Raji (cell line): ENCODE results near the gene TAS2R60.

Source experiments
- POLR2A ChIP-seq: IDR thresholded peaks from 2 replicates; pipeline ENCODE4 v1.6.1; 2011; ENCODE audit warnings: low read depth, low read length, control low read depth; ENCODE audit not compliant: insufficient read depth

The TAS2R60 gene

DNA sequence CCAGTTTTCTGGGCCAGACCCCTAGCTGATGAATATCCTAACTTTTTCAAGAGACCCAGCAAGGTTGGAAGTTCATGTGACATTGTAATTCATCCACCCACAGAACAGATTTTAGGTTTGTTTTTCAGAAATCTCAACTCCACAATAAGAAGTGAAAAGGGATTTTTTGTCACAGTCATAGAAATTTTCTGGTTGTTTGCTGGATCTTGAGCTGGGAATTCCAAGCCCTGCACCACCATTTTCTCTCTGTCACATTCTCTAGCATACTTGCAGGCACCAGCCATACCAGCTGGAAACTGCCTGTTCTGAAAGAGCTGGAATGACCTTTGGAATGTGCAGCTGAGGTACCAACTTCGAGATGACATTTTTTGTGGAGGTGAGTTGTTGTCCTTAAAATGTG lies 8.5 kb downstream of the TAS2R60 start:
- TF ChIP-seq POLR2A = no peak

DNA sequence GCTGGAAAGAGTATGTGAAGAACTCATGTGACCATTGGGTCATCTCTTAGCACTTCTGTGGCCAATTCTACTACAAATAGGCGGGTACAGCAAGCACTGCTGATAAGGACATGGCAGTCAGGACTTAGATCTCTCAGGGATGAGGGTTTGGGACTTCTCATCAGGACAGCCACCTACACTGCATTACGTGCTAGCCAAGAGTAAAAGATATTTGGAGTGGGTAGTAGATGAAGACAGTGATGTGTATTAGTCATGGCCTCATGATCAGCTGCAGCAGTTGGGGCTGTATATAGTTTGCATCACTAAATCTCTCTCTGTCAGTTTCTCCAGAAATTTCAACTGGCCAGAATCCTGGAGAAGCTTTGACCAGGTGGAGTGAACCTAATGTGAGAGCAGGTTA lies 9.2 kb downstream of the TAS2R60 start:
- TF ChIP-seq POLR2A = no peak

DNA sequence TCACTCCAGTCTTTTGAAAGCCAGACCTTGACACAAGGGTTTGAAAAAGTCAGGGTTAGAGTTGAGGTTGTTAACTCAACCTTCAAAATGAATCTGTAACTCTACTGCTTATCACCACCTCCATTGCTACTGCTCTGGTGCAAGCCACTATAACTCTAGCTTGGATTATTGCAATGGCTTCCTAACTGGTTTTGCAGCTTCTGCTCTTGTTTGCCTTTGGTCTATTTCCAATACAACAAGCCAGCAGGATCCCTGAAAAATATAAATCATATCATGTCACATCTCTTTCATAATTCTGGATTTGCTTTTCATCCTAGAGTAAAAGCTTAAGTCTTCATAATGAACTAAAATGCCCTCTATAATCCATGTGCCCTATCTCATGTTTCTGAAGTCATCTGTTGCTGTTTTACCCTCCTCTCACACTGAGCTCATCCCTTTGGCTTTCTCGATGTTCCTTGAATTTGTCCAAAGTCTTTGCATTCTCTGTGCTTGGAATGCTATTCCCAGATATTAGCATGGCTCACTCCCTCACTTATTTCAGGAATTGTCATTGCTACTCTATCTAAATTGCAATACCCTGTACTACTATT lies 10.9 kb downstream of the TAS2R60 start:
- no peak for TF ChIP-seq POLR2A

DNA sequence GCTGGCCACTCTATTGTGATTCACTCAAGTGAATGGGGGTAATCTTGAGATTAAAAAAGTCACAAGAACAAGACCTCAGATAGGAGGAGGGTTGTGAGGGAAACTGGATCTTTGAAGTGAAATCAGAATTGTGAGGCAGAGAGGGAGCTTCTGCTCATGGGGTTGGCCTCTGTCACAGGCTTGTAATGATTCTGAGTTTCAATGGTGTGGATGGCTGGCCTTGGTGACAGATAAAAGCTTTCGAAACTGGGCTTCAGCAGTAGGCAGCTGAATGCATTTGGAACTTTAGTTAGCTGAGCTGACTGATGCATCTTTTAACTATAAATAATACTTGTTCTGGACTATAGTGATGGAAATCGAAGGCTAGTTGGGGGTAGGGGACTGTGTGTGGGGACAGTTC lies 12.2 kb downstream of the TAS2R60 start:
- no peak for TF ChIP-seq POLR2A

DNA sequence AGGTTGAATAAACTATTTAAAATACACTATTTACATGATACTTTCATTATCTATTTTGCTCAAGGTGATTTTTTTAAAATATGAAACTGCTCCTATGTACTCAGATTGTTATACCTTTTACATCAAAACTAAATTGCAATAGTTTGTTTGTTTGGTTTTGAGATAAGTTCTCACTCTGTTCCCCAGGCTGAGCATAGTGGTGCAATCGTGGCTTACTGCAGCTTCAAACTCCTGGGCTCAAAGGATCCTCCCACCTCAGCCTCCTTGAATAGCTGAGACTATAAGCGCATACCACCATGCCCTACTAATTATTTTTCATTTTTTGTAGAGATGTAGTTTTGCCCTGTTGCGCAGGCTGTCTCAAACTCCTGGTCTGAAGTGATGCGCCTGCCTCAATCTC lies 12.7 kb downstream of the TAS2R60 start:
- no peak for TF ChIP-seq POLR2A

DNA sequence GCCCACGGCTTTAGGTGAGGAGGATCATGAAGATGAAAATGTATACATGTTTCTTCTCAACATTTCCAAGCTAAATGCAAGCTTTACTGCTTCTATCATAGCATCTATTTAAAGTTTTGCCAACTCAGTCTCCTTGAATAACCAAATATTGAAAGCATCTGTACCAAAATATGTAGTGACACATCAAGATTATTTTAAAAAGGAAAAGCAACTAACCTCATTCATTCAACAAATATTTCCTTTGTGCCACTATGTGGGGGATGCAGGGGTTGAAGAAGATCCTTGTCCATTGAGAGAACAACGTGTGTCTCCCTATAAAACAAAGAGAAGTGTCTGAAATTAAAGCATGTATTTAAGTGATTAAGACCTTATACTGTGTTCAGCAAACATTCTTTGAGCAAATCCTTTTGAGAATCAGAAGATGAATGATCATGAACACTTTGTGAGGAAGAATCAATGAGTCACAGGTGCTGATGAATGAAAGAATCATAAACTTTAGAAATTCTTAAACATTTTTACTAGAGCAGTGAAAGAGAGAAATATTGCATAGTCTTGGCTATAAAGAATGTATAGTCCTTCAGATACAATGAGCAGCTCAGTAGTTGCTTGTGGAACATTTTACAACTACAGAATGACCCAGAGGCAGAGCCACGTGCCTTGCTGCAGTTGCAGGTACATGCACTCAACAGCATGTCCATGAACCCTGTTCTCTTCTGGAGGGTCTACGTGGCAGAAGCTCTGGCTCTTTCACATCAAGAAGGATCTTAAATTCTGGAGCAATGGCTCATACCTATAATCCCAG lies 13.9 kb downstream of the TAS2R60 start:
- TF ChIP-seq POLR2A = no peak

DNA sequence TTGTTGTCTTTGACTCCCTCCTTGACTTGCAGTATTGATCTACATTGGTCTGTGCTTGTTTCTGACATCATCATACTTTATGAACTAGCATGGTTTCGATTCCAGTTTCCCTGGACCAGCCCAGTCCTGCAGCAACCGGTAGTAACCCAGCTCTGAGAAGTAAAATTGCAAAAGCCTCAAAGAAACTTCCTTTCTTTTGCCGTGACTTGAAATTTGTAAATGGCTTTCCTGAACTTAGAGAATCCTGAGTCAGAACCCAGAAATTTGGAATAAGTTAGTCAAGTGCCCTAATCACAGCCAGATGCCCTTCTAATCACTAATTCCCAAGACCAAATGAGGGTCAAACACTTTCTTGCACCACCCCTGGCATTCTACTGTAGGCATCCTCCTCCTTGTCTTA lies 15.0 kb downstream of the TAS2R60 start:
- TF ChIP-seq POLR2A = no peak

DNA sequence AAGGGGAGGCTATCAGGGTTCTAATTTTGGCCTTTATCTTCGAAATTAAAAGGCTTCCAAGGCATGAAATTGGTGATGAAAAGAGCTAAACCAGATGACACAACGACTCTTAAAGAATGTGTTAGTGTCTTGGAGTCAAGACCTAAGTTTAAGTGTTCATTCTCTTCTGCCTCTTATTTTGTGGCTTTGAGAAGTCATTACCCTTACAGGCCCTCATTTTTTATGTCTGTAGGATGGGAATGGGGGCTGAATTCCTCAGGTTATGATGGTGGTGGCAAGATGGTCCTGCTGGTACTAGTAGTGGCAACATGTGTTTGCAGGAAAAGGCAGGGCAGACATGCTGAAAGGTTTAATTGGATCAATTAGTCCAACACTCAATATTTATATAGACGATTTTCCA lies 15.4 kb downstream of the TAS2R60 start:
- TF ChIP-seq POLR2A = no peak

DNA sequence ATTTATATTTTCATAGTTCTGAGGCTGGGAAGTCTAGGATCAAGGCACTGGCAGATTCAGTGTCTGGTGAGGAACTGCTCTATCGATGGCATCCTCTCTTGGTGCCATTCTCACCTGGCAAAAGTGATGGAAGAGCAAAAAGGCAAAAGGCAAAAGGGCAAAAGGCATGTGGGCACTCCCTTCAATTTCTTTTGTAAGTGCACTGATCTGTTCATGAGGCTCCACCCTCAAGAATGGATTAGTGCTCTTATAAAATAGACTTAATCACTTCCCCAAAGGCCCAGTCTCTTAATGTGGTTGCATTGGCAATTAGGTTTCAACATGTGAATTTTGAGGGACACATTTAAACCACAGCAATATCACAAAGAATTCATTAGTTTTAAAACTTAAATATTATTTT lies 16.1 kb downstream of the TAS2R60 start:
- TF ChIP-seq POLR2A = no peak

DNA sequence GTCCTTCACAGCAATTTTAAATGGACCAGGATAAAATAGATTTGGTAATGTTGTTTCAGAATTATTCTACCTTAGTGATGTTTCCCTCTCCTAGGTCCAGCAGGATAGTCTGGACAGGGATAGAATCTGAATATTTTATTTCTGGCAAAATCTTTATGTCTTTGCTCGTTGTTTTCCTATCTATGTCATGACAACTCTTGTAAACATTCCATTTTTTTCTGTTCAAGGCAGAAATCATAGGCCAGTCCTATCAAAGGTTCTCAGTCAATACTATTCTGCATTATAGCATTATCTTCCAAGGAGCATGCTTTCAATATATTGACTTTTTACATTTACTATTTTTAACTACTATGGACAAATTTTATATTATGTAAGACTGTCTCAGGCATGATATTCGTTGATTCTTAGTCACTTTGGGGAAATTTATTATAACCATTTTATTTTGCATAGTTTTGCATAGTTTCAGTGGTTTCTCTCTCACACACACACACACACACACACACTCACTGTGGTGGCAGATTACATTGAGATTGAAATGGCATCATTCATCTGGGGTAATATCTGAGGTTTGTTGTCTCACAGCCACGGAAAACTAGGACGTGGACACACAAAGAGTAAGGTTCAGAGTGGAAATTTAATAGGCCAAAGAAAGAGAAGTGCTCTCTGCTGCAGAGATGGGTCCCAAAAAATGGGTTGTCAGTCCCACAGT lies 17.2 kb downstream of the TAS2R60 start:
- no peak for TF ChIP-seq POLR2A

DNA sequence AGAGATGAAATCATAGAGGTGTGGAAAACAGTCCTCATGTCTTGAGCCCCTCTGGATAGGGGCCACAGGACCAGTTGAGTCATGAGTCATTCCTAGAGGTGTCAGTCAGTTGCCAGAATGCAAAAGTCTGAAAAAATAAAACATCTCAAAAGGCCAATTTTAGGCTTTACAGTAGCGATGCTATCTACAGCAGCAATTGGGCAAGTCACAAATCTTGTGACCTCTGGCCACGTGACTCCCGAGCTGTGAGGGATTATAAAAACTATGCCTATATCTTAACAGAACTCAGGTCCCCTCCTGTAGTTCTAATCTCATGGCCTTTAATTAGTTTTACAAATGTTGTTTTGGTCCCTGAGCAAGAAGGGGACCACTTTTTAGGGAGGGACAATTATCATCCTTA lies 18.8 kb downstream of the TAS2R60 start:
- TF ChIP-seq POLR2A = no peak

DNA sequence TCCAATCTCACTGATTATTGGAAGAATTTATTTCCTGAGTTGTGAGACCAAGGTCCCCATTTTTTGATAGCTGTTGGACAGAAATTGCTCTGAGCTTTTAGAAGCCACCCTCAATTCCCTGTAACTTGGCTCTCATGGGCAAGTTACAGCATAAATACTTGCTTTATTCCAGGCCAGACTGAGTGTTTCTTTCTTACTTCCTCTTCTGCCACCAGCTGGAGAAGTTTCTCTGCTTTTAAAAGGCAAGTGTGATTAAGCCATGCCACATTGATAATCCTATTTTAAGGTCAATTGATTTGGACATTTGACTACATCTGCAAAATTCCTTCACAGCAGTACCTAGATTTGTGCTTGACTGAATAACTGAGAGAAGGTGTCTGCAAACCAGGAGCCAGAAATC lies 20.3 kb downstream of the TAS2R60 start:
- no peak for TF ChIP-seq POLR2A

DNA sequence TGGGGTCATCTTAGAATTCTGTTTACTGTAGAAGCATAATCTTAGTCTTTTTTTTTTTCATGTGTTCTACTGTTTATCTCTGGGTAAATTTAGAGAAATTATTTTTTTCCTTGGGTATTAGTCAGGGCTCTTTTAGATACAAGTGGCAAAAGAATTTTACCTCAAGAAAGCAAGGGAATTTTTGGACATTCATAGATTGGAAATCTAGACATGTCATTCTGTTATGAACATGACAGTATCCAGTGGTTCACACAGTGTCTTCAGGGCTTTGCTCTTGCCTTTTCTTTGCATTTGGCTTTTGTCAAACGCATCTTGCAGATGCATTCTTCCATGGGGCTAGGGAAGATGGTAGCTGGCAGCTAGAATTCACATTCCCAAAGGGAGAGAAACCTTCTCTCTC lies 20.7 kb downstream of the TAS2R60 start:
- TF ChIP-seq POLR2A = no peak

DNA sequence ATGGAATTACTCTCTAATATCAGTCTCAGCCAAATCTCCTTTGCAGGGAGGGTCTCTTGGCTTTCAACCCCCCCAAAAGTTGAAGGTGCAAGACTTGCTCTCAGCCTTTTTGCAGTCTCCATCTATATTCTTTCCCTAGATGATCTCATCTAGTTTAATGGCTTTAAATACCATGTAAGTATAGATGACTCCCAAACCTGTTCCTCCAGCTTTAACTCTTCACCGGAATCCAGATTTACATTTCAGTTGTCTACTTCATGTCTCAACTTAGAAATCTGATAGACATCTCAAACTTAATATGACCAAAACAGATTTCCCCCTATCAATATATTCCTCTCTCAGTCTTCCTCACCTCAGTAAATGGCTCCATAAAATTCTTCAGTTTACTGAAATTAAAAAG lies 24.5 kb downstream of the TAS2R60 start:
- no peak for TF ChIP-seq POLR2A

DNA sequence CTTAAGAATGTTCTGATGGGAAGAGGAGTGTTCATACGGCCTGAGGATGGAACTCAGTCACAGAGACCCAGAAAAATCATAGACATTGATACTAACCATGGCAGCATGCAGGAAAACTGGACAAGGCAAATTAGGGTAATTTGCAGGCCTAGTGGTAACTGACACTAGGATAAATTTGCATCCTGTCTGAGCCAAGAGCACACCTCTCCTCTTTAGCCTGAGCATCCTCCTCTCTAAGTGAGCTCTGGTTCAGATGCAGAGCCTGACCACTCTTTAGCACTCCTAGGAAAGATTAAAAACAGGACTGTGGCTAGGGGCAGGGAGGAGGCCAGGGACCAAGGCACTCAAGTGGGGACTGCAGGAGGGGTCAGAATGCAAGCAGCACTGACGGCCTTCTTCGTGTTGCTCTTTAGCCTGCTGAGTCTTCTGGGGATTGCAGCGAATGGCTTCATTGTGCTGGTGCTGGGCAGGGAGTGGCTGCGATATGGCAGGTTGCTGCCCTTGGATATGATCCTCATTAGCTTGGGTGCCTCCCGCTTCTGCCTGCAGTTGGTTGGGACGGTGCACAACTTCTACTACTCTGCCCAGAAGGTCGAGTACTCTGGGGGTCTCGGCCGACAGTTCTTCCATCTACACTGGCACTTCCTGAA lies 34.4 kb downstream of the TAS2R60 start, which contains the start of gene TAS2R41:
Gene TAS2R41, plus strand, starts transcription at position 373 of the 650 bp plus-strand sequence. Its CDS starts 0 bp downstream, at position 373.
- no peak for TF ChIP-seq POLR2A
